Stomach smooth muscle (tissue), 2 donors: ENCODE data around the gene BRSK1.
A peak's percentile ranks its signal among the peaks of the same experiment; 100 is the strongest.
"Not testable (repeated sequence)": the region's sequence is repeated elsewhere in the genome, so short reads cannot be mapped to it uniquely, and the experiment has no call there.

Experiments
- H3K27ac ChIP-seq: one replicate; pipeline ENCODE4 v1.7.0; 2013; ENCODE audit warnings: mild to moderate bottlenecking, low read length, inconsistent platforms
- H3K27me3 ChIP-seq, 2 donors: one replicate each; pipeline ENCODE4 v1.7.0; 2013; ENCODE audit warnings: low read length in 2 of 2; ENCODE audit not compliant: insufficient read depth in 2 of 2, control insufficient read depth in 1 of 2
- H3K36me3 ChIP-seq, 2 donors: one replicate each; pipeline ENCODE4 v1.7.0; 2013; ENCODE audit warnings: low read length in 2 of 2; ENCODE audit not compliant: control insufficient read depth in 2 of 2, insufficient read depth in 2 of 2
- H3K4me1 ChIP-seq: one replicate; pipeline ENCODE4 v1.7.0; 2013; ENCODE audit warnings: low read length; ENCODE audit not compliant: control insufficient read depth, insufficient read depth
- H3K4me3 ChIP-seq, 2 donors: one replicate each; pipeline ENCODE4 v1.7.0; 2013; ENCODE audit warnings: low read length in 2 of 2
- H3K9ac ChIP-seq, 2 donors: one replicate each; pipeline ENCODE4 v1.7.0; 2013; ENCODE audit warnings: low read length in 2 of 2, mild to moderate bottlenecking in 1 of 2
- H3K9me3 ChIP-seq, 2 donors: one replicate each; pipeline ENCODE4 v1.7.0; 2013; ENCODE audit warnings: low read length in 2 of 2; ENCODE audit not compliant: control insufficient read depth in 2 of 2
- donor health status: healthy.
- donor health status: Pancreatic carcinoma.

The BRSK1 gene

DNA sequence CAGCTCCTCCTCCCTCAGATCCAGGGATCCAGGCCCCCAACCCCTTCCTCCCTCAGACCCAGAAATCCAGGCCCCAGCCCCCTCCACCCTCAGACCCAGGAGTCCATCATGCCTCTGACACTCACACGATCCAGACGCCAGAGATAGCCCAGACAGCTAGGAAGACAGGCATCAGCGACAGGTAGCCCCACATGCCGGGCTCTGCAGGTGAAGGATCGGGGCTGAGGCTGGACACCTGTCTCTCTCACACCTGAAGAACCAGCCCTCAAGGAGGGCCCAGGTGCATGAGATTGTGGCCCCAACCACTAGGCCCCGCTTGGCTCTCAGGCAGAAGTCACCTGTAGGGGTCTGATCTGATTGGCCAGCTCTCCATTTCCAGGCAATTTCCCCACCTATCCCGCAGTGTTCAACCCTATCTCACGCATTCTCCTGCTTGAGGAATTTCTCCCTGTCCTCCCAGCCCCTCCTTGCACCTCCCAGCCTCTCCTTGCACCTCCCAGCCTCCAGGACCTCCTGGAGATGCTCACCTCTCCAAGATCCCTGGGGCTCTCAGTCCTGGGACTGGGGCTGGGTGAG is 37.1 kb downstream of the BRSK1 start:
- Histone ChIP-seq H3K4me3 (no peak overlapping the region), H3K9ac (no peak overlapping the region), H3K27ac (no peak overlapping the region), H3K36me3 (no peaks in the 10 kb centered on the region), H3K27me3 (peaks cover 6 to 7% of the 10 kb centered on the region in 2 donors), H3K9me3 (peaks cover 0 to 3% of the 10 kb centered on the region in 2 donors), H3K4me1 (no peaks in the 10 kb centered on the region)

DNA sequence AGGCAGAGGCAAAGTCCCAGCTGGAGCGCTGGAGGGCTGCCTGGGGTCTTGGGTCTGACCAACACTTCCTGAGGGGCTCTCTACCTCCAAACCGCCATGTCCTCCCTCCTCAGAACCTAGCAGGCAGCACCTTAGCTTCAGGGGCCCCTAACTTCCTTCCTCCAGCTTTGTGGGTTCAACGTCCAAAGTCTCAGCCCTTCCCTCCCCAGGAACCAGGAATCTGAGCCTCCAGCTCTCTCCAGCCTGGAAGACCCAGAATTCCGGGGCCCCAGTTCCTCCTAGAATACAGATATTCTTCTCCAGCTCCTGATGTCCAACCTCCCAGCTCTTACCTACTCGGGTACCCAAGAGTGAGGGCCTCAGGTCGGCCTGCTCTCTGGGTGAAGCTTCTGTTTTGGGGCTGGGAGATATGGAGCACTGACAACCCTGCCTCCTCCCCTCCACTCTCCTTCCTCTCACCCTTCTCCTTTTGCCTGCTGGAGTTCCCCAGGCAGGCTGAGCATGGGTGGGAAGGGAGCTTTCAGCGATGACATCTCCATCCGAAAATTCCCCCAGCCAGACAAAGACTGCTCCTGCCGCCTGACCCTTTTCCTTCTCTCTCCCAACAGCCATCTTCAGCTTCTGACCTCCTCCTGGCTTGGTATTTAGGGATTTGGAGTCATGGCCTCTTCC is 37.8 kb downstream of the BRSK1 start:
- H3K9me3 ChIP-seq = no peaks in the 10 kb centered on the region
- no peak overlapping the region for H3K27ac ChIP-seq
- no peaks in the 10 kb centered on the region for H3K4me1 ChIP-seq
- H3K4me3 ChIP-seq = no peak overlapping the region
- H3K9ac ChIP-seq = no peak overlapping the region
- H3K36me3 ChIP-seq = no peaks in the 10 kb centered on the region
- H3K27me3 ChIP-seq = peaks cover 6 to 7% of the 10 kb centered on the region in 2 donors

DNA sequence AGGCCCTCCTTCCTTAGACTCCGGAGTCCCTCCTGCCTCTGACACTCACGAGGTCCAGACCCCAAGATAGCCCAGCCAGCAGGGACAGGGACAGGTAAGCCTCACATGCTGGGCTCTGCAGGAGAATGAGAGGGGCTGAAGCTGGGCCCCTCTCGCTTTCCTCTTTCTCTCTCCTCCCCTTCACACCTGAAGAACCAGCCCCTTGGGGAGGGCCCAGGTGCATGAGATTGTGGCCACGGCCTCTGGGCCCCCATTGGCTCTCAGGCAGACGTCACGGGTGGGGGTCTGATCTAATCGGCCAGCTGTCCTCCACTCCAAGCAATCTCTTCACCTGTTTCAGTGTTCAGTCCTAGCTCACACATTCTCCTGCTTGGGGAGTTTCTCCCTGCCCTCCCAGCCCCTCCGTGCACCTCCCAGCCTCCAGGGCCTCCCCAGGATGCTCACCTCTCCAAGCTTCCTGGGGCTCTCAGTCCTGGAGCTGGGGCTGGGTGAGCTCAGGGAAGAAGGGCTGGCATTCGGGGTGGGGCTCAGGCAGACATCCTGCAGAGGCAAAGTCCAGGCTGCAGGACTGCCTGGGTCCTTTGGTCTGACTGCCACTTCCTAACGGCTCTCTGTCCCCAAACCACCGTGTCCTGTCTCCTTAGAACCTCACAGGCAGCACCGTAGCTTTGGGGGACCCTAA is 38.5 kb downstream of the BRSK1 start:
- no peak overlapping the region for H3K9ac ChIP-seq
- no peak overlapping the region for H3K4me3 ChIP-seq

DNA sequence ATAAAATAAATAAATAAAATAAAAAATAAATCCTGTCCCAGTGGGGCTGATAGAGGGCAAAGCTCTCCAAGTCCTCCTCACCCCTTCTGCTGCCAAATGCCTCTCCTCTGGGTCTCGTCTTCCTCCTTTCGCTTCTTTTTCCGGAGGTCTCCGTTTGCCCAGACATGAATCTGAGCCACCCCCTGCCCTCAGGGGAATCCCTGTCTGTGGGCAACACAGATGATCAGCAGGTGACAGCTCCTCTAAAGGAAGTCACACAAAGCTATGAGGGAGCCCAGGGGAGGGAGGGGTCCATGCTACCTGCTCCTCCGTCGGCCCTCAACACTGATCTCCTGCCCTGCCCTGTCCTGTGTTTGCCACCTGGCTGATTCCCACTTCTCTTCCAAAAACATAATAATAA is 40.9 kb downstream of the BRSK1 start:
- Histone ChIP-seq H3K4me1 (no peaks in the 10 kb centered on the region), H3K4me3 (no peak overlapping the region), H3K27ac (no peak overlapping the region), H3K27me3 (peaks cover 6 to 7% of the 10 kb centered on the region in 2 donors), H3K36me3 (no peaks in the 10 kb centered on the region), H3K9ac (no peak overlapping the region), H3K9me3 (no peaks in the 10 kb centered on the region)

More for the DNA sequence above, 38.5 kb downstream of the BRSK1 start:
- no peak overlapping the region for H3K27ac ChIP-seq
- no peaks in the 10 kb centered on the region for H3K4me1 ChIP-seq
- H3K36me3 ChIP-seq = no peaks in the 10 kb centered on the region
- H3K9me3 ChIP-seq = no peaks in the 10 kb centered on the region
- H3K27me3 ChIP-seq = peaks cover 6 to 7% of the 10 kb centered on the region in 2 donors

DNA sequence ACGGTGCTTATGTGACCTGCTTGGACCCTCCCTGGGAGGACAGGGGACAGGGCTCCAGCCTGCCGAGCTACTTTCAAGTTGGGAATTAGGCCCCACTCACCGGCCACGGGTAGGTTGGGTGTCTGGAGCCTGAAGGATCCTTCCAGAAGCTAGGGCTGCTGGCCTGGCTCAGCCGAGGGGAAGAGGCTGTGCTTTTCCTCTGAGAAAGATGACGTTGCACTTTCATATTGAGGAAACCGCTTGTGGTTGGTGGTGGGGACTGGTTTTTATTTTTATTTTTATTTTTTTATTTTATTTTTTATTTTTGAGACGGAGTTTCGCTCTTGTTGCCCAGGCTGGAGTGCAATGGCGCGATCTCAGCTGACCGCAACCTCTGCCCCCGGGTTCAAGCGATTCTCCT is 41.4 kb downstream of the BRSK1 start, which contains the start of gene TMEM150B:
TMEM150B (minus strand) TSS at position 170 of the 400 bp plus-strand sequence. CDS start 4,305 bp downstream, outside the sequence.
- no peak within 1 kb of the TSS for H3K9ac ChIP-seq
- H3K4me1 ChIP-seq = no peaks in the 10 kb centered on the region
- no peaks in the 10 kb centered on the region for H3K9me3 ChIP-seq
- no peak within 1 kb of the TSS for H3K27ac ChIP-seq
- H3K27me3 ChIP-seq = peaks cover 5 to 7% of the 10 kb centered on the region in 2 donors
- H3K36me3 ChIP-seq = no peaks in the 10 kb centered on the region
- no peak within 1 kb of the TSS for H3K4me3 ChIP-seq

DNA sequence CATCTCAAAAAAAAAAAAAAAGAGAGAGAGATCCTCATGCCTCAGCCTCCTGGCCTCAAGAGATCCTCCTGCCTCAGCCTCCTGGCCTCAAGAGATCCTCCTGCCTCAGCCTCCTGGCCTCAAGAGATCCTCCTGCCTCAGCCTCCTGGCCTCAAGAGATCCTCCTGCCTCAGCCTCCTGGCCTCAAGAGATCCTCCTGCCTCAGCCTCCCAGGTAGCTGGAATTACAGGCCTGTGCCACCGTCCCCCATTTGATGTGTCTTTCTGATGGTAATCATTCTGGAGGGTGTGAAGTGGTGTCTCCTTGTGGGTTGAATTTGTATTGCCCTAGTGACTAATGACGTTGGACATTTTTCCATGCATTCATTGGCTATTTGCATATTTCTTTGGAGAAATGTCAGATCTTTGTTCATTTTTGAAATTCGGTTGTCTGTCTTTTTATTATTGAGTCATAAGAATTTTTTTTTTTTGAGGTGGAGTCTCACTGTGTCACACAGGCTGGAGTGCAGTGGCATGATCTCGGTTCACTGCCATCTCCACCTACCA is 45.0 kb downstream of the BRSK1 start:
- H3K9me3 ChIP-seq, H3K9ac ChIP-seq, H3K4me3 ChIP-seq, H3K27me3 ChIP-seq, H3K27ac ChIP-seq, H3K36me3 ChIP-seq, H3K4me1 ChIP-seq: not testable (repeated sequence)

DNA sequence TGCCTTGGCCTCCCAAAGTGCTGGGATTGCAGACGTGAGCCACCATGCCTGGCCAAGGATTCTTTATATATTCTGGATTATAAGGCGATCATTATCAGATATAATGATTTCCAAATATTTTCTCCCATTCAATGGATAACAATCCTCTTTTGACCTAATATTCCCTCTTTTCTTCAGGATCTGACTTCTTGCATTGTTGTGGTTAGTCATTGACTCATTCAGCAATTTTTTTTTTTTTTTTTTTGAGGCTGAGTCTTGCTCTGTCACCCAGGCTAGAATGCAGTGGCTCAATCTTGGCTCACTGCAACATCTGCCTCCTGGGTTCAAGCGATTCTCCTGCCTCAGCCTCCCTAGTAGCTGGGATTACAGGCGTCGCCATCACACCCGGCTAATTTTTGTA is 46.0 kb downstream of the BRSK1 start:
- not testable (repeated sequence) for H3K36me3 ChIP-seq, H3K4me1 ChIP-seq, H3K27ac ChIP-seq

DNA sequence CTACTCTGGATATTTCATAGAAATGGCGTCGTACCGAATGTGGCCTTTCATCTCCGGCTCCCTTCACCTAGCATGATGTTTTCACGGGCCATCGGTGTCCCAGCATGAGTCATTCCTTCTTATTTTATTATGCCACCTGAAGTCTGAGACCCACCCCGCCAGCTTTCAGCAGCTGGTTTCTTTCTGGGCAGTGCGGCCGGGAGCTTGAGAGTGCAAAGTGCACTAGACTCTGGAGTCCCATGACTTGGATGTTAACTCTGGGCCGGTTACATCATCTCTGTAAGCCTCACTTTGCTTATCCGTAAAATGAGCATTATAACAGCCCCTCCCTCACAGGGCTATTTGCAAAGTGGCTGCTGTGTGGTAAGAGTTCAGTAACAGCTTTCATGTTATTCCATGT is 50.1 kb downstream of the BRSK1 start:
- peaks cover 2 to 4% of the 10 kb centered on the region in 2 donors for H3K27me3 ChIP-seq
- no peak overlapping the region for H3K27ac ChIP-seq
- H3K9me3 ChIP-seq = no peaks in the 10 kb centered on the region
- no peak overlapping the region for H3K4me3 ChIP-seq
- H3K4me1 ChIP-seq = peaks cover 5% of the 10 kb centered on the region
- H3K36me3 ChIP-seq = no peaks in the 10 kb centered on the region
- H3K9ac ChIP-seq = no peak overlapping the region

More for the DNA sequence above, 46.0 kb downstream of the BRSK1 start:
- not testable (repeated sequence) for H3K9ac ChIP-seq, H3K4me3 ChIP-seq, H3K9me3 ChIP-seq, H3K27me3 ChIP-seq

DNA sequence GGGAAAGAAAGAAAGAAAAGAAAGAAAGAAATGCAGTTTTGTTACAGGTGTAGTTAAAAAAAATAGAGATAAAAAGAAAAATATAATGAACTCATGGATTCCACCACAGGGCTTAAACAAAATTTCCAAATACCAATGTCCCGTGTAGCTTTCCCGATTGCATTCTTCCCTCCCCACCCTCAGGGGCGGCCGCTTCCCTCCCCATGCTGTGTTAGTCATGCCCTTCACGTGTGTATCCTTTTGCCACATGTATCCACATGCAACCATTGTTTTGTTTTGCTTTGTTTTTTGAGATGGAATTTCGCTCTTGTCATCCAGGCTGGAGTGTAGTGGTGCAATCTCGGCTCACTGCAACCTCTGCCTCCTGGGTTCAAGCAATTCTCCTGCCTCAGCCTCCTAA is 52.3 kb downstream of the BRSK1 start:
- Histone ChIP-seq H3K9me3 (no peaks in the 10 kb centered on the region), H3K36me3 (no peaks in the 10 kb centered on the region), H3K27ac (no peak overlapping the region), H3K4me1 (peaks cover 15% of the 10 kb centered on the region), H3K4me3 (no peak overlapping the region), H3K27me3 (peaks cover 2 to 4% of the 10 kb centered on the region in 2 donors), H3K9ac (no peak overlapping the region)

DNA sequence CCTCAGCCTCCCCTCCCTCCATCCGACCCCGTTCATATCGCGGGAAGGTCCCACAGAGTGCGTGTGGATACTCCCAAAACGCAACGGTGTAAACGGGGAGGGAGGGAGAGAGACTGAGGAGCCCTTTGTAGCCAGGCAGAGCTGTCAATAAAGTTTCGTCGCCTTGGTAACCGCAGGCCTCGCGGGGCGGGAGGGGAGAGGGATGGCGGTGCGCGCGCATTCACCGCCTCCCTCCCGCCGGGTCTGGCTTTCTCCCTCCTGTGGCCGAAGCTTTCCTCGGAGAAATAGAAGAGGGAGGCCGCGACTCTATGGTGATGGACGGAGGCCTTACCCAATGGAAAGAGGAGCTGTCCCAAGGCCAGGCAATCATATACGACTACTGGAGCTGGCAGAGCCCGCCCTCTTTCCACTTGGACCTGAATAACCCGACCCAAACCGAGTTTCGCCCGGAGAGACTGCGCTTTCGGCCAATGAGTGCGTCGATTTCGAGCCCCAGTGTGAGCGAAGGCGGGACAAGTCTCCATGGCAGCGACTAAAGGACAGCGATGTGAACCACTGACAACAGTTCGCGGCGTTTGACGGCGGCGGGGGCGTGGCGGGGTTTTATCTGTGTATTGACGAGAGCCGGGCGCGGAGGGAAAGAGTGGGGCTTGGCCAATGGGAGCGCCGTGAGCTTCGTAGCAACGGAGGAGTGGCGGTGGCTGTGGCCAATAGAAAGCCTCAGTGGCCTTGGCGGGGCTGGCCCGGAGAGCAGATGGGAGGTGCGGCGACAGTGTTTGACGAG is 55.5 kb downstream of the BRSK1 start, which contains the start of gene KMT5C:
KMT5C (plus strand) TSS at position 772 of the 784 bp plus-strand sequence. CDS start 2,061 bp downstream, outside the sequence.
- H3K9me3 ChIP-seq = no peaks in the 10 kb centered on the region
- peak within 1 kb of the TSS; percentile 86 to 96 for H3K4me3 ChIP-seq
- H3K36me3 ChIP-seq = peaks cover 4% of the 10 kb centered on the region in 2 donors
- peaks cover 0 to 4% of the 10 kb centered on the region in 2 donors for H3K27me3 ChIP-seq
- peaks cover 21% of the 10 kb centered on the region for H3K4me1 ChIP-seq
- H3K27ac ChIP-seq = peak within 1 kb of the TSS; percentile 87
- peak within 1 kb of the TSS; percentile 84 to 88 for H3K9ac ChIP-seq
